Measurements from ENCODE around the gene CASTOR2.
"Not testable (repeated sequence)": the region's sequence is repeated elsewhere in the genome, so short reads cannot be mapped to it uniquely, and the experiment has no call there.

The CASTOR2 gene

DNA sequence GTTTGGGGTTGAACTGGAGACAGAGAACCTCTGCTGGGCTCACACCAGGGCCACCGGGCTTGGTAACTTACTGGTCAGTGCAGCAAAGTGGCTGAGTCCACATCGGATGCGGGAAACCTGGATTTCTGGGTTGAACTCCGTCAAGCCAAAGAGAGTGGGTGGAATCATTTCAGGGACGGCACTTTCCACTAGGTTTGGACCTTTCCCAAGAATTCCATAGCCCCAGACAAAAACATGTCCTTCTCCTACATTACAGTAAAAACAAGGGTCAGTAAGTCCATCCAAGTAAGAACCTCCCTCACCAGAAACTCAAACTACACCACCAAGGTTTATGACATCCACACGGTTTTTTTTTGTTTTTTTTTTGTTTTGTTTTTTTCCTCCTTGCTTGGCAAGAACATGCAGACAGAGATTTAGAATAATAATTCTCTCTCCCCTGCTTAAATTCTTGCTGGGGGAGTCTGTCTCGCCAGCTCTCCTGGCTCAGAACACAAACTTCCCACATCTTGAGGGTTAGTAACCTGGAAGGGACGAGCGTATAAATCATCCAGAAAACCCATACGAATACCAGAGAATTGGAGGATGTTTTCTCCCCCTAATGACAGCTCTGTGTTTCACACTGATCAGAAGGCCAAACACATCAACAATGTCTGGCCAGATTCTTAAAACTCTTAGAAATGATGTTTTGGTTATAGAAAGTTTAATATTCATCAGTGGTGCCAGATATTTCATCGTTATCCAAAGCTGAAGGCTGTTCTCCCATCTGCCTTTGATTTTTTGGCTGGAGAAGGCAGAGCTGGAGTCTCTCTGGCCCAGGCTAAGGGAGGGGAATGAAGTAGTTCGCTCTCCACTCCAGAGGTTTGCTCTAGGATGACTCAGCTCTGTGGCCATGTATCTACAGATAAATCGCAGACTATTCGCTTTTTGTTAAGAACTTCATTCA, 91.6 kb downstream of the CASTOR2 start:
- no peak for DNase-seq

- DNase-seq: no peak
These were observed 93.9 kb downstream of the CASTOR2 start for GRCh38 chr7:75058406-75058805.

GRCh38 chr7:75064291-75064690, 99.8 kb downstream of the CASTOR2 start:
- DNase-seq: no peak

DNA sequence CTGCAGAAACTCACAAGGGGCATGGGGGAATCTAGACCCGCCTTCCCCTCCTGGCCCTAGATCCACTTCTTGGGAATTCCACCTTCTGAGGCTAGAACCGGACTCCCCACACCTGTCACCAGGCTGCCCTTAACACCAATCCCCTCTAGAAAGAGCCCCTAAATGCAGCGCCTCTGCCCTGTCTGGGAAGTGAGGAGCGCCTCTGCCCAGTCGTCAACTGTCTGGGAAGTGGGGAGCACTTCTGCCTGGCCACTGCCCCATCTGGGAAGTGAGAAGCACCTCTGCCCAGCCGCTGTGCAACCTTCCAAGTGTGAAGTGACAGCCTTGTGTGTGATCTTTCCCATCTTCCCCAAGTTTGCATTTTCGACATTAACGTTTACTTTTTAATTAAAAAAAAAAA, 100.3 kb downstream of the CASTOR2 start:
- no peak for DNase-seq

GRCh38 chr7:75066521-75066920, 102.0 kb downstream of the CASTOR2 start:
- no peak for DNase-seq

- DNase-seq: no peak
These were observed 108.4 kb downstream of the CASTOR2 start for GRCh38 chr7:75072981-75073283.

GRCh38 chr7:75074262-75074641, 109.7 kb downstream of the CASTOR2 start:
- not testable (repeated sequence) for DNase-seq
